ENCODE results near the gene ADGRG3. TPM values are rescaled to one million over a fixed set of nuclear protein-coding genes. Genes with fewer than 3 reads are reported as not detected.

Gene ADGRG3
- total and polyA plus RNA-seq, 2 of the 13 experiments (the other 11 are each of a cell fraction or from before 2014, with no cell fraction given), result 2.7 to 11.8 TPM

DNA sequence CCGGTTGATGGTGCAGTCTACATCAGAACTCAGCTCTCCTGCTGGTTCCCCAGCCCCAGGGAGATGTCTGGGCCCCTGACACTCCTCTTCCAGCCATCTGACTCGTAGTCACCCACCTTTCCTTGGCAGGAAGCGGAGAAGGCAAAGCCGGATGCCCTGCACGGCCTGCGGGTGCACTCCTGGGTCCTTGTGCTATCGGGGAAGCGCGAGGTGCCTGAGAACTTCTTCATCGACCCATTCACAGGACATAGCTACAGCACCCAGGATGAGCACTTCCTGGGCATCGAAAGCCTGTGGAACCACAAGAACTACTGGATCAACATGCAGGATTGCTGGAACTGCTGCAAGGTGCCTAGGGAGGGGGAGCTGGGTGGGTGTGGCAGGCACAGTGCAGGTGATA is 39.2 kb downstream of the ADGRG3 start:
- Histone ChIP-seq H3K27ac (ENCODE audit: extremely low read length, insufficient read depth, low read length) (no peak overlapping the region), H3K4me2 (ENCODE audit: low read depth, low read length) (no peak overlapping the region), H3K27me3 (ENCODE audit: control insufficient read depth in 1 of 2, insufficient read depth in 2 of 2, low read length in 2 of 2) (no peaks in the 10 kb centered on the region), H3K4me1 (ENCODE audit: insufficient read depth, low read length) (peaks cover 65% of the 10 kb centered on the region), H3K9me3 (ENCODE audit: low read length) (no peaks in the 10 kb centered on the region), H3K9ac (ENCODE audit: insufficient read depth, low read depth, low read length) (no peak overlapping the region), H3K79me2 (ENCODE audit: insufficient read depth, low read length) (no peaks in the 10 kb centered on the region), H2AFZ (ENCODE audit: low read length) (no peak overlapping the region), H3K4me3 (replicated peaks in 1 of 3; ENCODE audit: insufficient read depth in 1 of 3, low read depth in 2 of 3, low read length in 3 of 3) (no peak overlapping the region), H4K20me1 (ENCODE audit: insufficient read depth, low read length) (no peaks in the 10 kb centered on the region), H3K36me3 (replicated peaks in 1 of 2; ENCODE audit: control insufficient read depth in 1 of 2, insufficient read depth in 2 of 2, low read length in 2 of 2) (no peaks in the 10 kb centered on the region)
- CTCF ChIA-PET (ENCODE audit: low intra/inter-chr PET ratio, low total read pairs), result no interaction called here
- intact Hi-C loops (cut with micrococcal nuclease; ENCODE audit: unreplicated experiment), result no loop called here
- DNase-seq (ENCODE audit: low spot score) (no peak), ATAC-seq (no peak), FAIRE-seq (no peak)
- BruUV-seq (replicated peaks), result no TSS peak
- in situ Hi-C loops (cut with HindIII; ENCODE audit: extremely low pct_ligation_motif_present, low pct_unique_long_range_greater_than_20kb), result no loop called here
- TF ChIP-seq, protein P1, sequence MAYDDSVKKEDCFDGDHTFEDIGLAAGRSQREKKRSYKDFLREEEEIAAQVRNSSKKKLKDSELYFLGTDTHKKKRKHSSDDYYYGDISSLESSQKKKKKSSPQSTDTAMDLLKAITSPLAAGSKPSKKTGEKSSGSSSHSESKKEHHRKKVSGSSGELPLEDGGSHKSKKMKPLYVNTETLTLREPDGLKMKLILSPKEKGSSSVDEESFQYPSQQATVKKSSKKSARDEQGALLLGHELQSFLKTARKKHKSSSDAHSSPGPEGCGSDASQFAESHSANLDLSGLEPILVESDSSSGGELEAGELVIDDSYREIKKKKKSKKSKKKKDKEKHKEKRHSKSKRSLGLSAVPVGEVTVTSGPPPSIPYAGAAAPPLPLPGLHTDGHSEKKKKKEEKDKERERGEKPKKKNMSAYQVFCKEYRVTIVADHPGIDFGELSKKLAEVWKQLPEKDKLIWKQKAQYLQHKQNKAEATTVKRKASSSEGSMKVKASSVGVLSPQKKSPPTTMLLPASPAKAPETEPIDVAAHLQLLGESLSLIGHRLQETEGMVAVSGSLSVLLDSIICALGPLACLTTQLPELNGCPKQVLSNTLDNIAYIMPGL (CRISPR knock-in tag; IDR thresholded peaks at IDR 0.05; ENCODE audit: borderline replicate concordance in 1 of 2, low read depth in 1 of 2), result no peak
- TF ChIP-seq XRCC5 (optimal IDR thresholded peaks at IDR 0.05; ENCODE audit: low read length) (no peak), TRIM24 (CRISPR knock-in tag; IDR thresholded peaks at IDR 0.05) (no peak), ZBTB7A (CRISPR knock-in tag; IDR thresholded peaks at IDR 0.05) (no peak), GZF1 (CRISPR knock-in tag; IDR thresholded peaks at IDR 0.05) (no peak), ZNF12 (CRISPR knock-in tag; IDR thresholded peaks at IDR 0.05) (no peak), KDM5B (CRISPR knock-in tag; IDR thresholded peaks at IDR 0.05; ENCODE audit: borderline replicate concordance) (no peak), MYC (CRISPR knock-in tag; IDR thresholded peaks at IDR 0.05; ENCODE audit: borderline replicate concordance) (no peak), POLR2G (IDR thresholded peaks at IDR 0.05; ENCODE audit: low read depth, low read length) (no peak), CBX5 (CRISPR knock-in tag; IDR thresholded peaks at IDR 0.05; ENCODE audit: borderline replicate concordance) (no peak), IKZF1 (IDR thresholded peaks at IDR 0.05) (no peak), GPN1 (CRISPR knock-in tag; IDR thresholded peaks at IDR 0.05; ENCODE audit: borderline replicate concordance) (no peak), MTA3 (CRISPR knock-in tag; IDR thresholded peaks at IDR 0.05) (no peak), ZNF678 (CRISPR knock-in tag; IDR thresholded peaks at IDR 0.05) (no peak), ZNF17 (CRISPR knock-in tag; IDR thresholded peaks at IDR 0.05) (no peak), HMG20B (CRISPR knock-in tag; conservative IDR thresholded peaks at IDR 0.05) (no peak)
- TF ChIP-seq, protein P2, sequence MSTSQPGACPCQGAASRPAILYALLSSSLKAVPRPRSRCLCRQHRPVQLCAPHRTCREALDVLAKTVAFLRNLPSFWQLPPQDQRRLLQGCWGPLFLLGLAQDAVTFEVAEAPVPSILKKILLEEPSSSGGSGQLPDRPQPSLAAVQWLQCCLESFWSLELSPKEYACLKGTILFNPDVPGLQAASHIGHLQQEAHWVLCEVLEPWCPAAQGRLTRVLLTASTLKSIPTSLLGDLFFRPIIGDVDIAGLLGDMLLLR (CRISPR knock-in tag; IDR thresholded peaks at IDR 0.05), result no peak
- TF ChIP-seq, protein P3, sequence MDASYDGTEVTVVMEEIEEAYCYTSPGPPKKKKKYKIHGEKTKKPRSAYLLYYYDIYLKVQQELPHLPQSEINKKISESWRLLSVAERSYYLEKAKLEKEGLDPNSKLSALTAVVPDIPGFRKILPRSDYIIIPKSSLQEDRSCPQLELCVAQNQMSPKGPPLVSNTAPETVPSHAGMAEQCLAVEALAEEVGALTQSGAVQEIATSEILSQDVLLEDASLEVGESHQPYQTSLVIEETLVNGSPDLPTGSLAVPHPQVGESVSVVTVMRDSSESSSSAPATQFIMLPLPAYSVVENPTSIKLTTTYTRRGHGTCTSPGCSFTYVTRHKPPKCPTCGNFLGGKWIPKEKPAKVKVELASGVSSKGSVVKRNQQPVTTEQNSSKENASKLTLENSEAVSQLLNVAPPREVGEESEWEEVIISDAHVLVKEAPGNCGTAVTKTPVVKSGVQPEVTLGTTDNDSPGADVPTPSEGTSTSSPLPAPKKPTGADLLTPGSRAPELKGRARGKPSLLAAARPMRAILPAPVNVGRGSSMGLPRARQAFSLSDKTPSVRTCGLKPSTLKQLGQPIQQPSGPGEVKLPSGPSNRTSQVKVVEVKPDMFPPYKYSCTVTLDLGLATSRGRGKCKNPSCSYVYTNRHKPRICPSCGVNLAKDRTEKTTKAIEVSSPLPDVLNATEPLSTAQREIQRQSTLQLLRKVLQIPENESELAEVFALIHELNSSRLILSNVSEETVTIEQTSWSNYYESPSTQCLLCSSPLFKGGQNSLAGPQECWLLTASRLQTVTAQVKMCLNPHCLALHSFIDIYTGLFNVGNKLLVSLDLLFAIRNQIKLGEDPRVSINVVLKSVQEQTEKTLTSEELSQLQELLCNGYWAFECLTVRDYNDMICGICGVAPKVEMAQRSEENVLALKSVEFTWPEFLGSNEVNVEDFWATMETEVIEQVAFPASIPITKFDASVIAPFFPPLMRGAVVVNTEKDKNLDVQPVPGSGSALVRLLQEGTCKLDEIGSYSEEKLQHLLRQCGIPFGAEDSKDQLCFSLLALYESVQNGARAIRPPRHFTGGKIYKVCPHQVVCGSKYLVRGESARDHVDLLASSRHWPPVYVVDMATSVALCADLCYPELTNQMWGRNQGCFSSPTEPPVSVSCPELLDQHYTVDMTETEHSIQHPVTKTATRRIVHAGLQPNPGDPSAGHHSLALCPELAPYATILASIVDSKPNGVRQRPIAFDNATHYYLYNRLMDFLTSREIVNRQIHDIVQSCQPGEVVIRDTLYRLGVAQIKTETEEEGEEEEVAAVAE (CRISPR knock-in tag; IDR thresholded peaks at IDR 0.05; ENCODE audit: borderline replicate concordance), result no peak
- TF ChIP-seq, protein P4, sequence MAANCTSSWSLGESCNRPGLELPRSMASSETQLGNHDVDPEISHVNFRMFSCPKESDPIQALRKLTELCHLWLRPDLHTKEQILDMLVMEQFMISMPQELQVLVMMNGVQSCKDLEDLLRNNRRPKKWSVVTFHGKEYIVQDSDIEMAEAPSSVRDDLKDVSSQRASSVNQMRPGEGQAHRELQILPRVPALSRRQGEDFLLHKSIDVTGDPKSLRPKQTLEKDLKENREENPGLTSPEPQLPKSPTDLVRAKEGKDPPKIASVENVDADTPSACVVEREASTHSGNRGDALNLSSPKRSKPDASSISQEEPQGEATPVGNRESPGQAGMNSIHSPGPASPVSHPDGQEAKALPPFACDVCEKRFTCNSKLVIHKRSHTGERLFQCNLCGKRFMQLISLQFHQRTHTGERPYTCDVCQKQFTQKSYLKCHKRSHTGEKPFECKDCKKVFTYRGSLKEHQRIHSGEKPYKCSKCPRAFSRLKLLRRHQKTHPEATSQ (CRISPR knock-in tag; IDR thresholded peaks at IDR 0.05; ENCODE audit: borderline replicate concordance), result no peak
- WGBS (ENCODE audit: low lambda C conversion rate), result 86% methylated on average over 11 of the region's 11 CpGs
- POLR2A ChIA-PET, result no interaction called here

Measured in HepG2 (cell line).